Embryonic facial prominence (tissue), 1 donor: Measurements from ENCODE around the gene CDH6.

Experiments used
- DNase-seq: peaks from one replicate; pipeline ENCODE4 v3.0.0-alpha.2; 2016; ENCODE audit errors: extremely low spot score

CDH6 gene

GRCh38 chr5:31375999-31376720 is 182.7 kb downstream of the CDH6 start:
- DNase-seq = no peak

- DNase-seq = no peak
Measured at GRCh38 chr5:31377274-31377946, 183.9 kb downstream of the CDH6 start.

GRCh38 chr5:31378136-31378535 is 184.7 kb downstream of the CDH6 start:
- no peak for DNase-seq
